ENCODE results near the gene ENTHD1.
"Not testable (repeated sequence)": the region's sequence is repeated elsewhere in the genome, so short reads cannot be mapped to it uniquely, and the experiment has no call there.

The ENTHD1 gene

DNA sequence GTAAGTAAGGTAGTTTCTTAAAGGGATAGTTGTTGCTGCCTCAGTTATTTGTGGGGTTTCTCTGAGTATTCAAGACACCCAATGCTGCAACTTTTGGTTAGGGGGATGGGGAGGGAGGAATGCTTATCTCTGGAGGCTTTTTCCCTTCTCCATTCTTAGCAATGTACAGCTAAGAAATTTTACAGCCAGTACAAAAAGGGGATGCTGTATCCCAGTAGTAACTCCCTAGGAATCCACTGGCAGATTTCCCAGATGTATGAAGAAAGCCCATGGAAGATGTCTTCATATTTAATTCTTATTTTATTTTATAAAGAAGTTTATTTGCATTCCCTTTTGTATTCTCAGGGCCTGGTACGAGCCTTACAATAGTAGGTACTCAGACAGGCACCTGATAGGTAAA lies 154.8 kb downstream of the ENTHD1 start:
- Histone ChIP-seq H3K27me3 (ENCODE audit: insufficient read depth, low read length) (no peaks in the 10 kb centered on the region; the same call in 1 of the 2 replicates), H3K4me1 (ENCODE audit: insufficient read depth, low read length, severe bottlenecking) (no peaks in the 10 kb centered on the region), H3F3A (ENCODE audit: insufficient read depth, low read length) (no peaks in the 10 kb centered on the region), H3K9me2 (ENCODE audit: low read depth, low read length) (no peaks in the 10 kb centered on the region), H3K79me2 (ENCODE audit: insufficient read depth, low read length) (no peaks in the 10 kb centered on the region), H3K36me3 (ENCODE audit: insufficient read depth, low read length) (no peaks in the 10 kb centered on the region), H2AFZ (ENCODE audit: low read length) (no peak overlapping the region), H3K27ac (ENCODE audit: low read depth, low read length, poor library complexity, severe bottlenecking) (no peak overlapping the region), H4K20me1 (ENCODE audit: insufficient read depth, low read length) (no peaks in the 10 kb centered on the region), H3K9me3 (ENCODE audit: low read length) (no peaks in the 10 kb centered on the region), H3K4me2 (ENCODE audit: low read length) (no peak overlapping the region), H3K4me3 (ENCODE audit: low read depth, low read length, poor library complexity, severe bottlenecking) (no peak overlapping the region), H3K9ac (ENCODE audit: low read length) (no peak overlapping the region)
- TF ChIP-seq CTCF (IDR thresholded peaks at IDR 0.05; ENCODE audit: low read length) (no peak), EZH2 (IDR thresholded peaks at IDR 0.05; ENCODE audit: borderline replicate concordance, low read length) (no peak)

DNA sequence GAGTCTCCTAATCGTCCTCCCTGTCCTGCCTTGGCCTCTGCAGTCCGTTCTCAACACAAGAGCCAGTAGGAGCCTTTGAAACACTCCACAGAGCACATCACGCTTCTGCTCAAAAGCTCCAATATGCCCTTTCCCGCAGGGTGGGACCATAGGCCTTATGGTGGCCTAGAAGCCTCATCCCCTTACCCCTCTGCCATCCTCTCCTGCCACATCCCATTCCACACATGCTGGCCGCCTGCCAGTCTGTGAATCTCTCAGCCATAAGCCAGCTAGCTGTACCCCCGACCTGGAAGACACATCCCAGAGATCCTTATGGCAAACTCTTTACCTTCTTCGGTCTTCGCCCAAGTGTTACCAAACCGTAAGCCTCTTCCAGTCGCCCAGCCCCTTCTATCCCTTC lies 157.8 kb downstream of the ENTHD1 start:
- Histone ChIP-seq H3F3A (ENCODE audit: insufficient read depth, low read length) (no peaks in the 10 kb centered on the region), H3K27me3 (ENCODE audit: insufficient read depth, low read length) (no peaks in the 10 kb centered on the region; the same call in 1 of the 2 replicates), H3K27ac (ENCODE audit: low read depth, low read length, poor library complexity, severe bottlenecking) (no peak overlapping the region), H4K20me1 (ENCODE audit: insufficient read depth, low read length) (no peaks in the 10 kb centered on the region), H3K4me1 (ENCODE audit: insufficient read depth, low read length, severe bottlenecking) (no peaks in the 10 kb centered on the region), H3K4me2 (ENCODE audit: low read length) (no peak overlapping the region), H3K9me2 (ENCODE audit: low read depth, low read length) (no peaks in the 10 kb centered on the region), H3K9me3 (ENCODE audit: low read length) (no peaks in the 10 kb centered on the region), H2AFZ (ENCODE audit: low read length) (no peak overlapping the region), H3K9ac (ENCODE audit: low read length) (no peak overlapping the region), H3K36me3 (ENCODE audit: insufficient read depth, low read length) (no peaks in the 10 kb centered on the region), H3K79me2 (ENCODE audit: insufficient read depth, low read length) (no peaks in the 10 kb centered on the region), H3K4me3 (ENCODE audit: low read depth, low read length, poor library complexity, severe bottlenecking) (no peak overlapping the region)
- TF ChIP-seq CTCF (IDR thresholded peaks at IDR 0.05; ENCODE audit: low read length): no peak
- TF ChIP-seq EZH2 (IDR thresholded peaks at IDR 0.05; ENCODE audit: borderline replicate concordance, low read length): no peak

- Histone ChIP-seq H3K9me2 (ENCODE audit: low read depth, low read length) (no peaks in the 10 kb centered on the region), H3K4me2 (ENCODE audit: low read length) (no peak overlapping the region), H3K27me3 (ENCODE audit: insufficient read depth, low read length) (no peaks in the 10 kb centered on the region; the same call in 1 of the 2 replicates), H3K4me1 (ENCODE audit: insufficient read depth, low read length, severe bottlenecking) (no peaks in the 10 kb centered on the region), H3K9me3 (ENCODE audit: low read length) (no peaks in the 10 kb centered on the region), H3K27ac (ENCODE audit: low read depth, low read length, poor library complexity, severe bottlenecking) (no peak overlapping the region), H2AFZ (ENCODE audit: low read length) (no peak overlapping the region), H3K79me2 (ENCODE audit: insufficient read depth, low read length) (no peaks in the 10 kb centered on the region), H3K4me3 (ENCODE audit: low read depth, low read length, poor library complexity, severe bottlenecking) (no peak overlapping the region), H3K36me3 (ENCODE audit: insufficient read depth, low read length) (no peaks in the 10 kb centered on the region), H4K20me1 (ENCODE audit: insufficient read depth, low read length) (no peaks in the 10 kb centered on the region), H3F3A (ENCODE audit: insufficient read depth, low read length) (no peaks in the 10 kb centered on the region), H3K9ac (ENCODE audit: low read length) (no peak overlapping the region)
- no peak for TF ChIP-seq CTCF (IDR thresholded peaks at IDR 0.05; ENCODE audit: low read length)
Measured at GRCh38 chr22:39734866-39735265, 158.7 kb downstream of the ENTHD1 start.

GRCh38 chr22:39734046-39734445 lies 159.5 kb downstream of the ENTHD1 start:
- H3K79me2 ChIP-seq (ENCODE audit: insufficient read depth, low read length); H3K27me3 ChIP-seq (ENCODE audit: insufficient read depth, low read length); H3K9ac ChIP-seq (ENCODE audit: low read length): not testable (repeated sequence)

More at GRCh38 chr22:39734046-39734445, 159.5 kb downstream of the ENTHD1 start:
- H3K4me1 ChIP-seq (ENCODE audit: insufficient read depth, low read length, severe bottlenecking); H3K9me2 ChIP-seq (ENCODE audit: low read depth, low read length); H2AFZ ChIP-seq (ENCODE audit: low read length); H4K20me1 ChIP-seq (ENCODE audit: insufficient read depth, low read length); H3K27ac ChIP-seq (ENCODE audit: low read depth, low read length, poor library complexity, severe bottlenecking); H3K4me3 ChIP-seq (ENCODE audit: low read depth, low read length, poor library complexity, severe bottlenecking); H3F3A ChIP-seq (ENCODE audit: insufficient read depth, low read length); H3K36me3 ChIP-seq (ENCODE audit: insufficient read depth, low read length); H3K9me3 ChIP-seq (ENCODE audit: low read length); H3K4me2 ChIP-seq (ENCODE audit: low read length): not testable (repeated sequence)
